PC-3 (cell line): ENCODE results near the gene CDKN3. TPM values are rescaled to one million over a fixed set of nuclear protein-coding genes. Genes with fewer than 3 reads are reported as not detected.

Source experiments
- ATAC-seq: fragments of 200-7000 bp; cut with Tn5 transposase; 2 replicates; pipeline ENCODE4 v1.9.1; 2020; ENCODE audit warnings: mild to moderate bottlenecking, moderate library complexity
- BruUV-seq: library from RNA; stranded (reverse); fragments of 400-500 nt; replicated peaks from 2 replicates; lab custom pipeline; 2021; lab: Mats Ljungman, UMichigan
- CTCF ChIA-PET: fragments of 300-600 bp; sonication (Branson Sonifier 250); formaldehyde crosslinking; loops from one replicate; lab custom pipeline; 2022; ENCODE audit warnings: antibody characterized with exemption; lab: Charles Lee
- POLR2A ChIA-PET: fragments of 300-600 bp; sonication (Branson Sonifier 250); formaldehyde crosslinking; loops from one replicate; lab custom pipeline; 2022; ENCODE audit warnings: antibody characterized with exemption; ENCODE audit not compliant: unreplicated experiment; lab: Charles Lee
- DNase-seq: peaks from one replicate; pipeline ENCODE4 v3.0.0-alpha.2; 2015
- H2AFZ ChIP-seq: fragments of 300-600 bp; sonication (generic); 2 replicates; pipeline ENCODE4 v1.6.0; 2016; ENCODE audit warnings: antibody characterized with exemption, low read length
- H3F3A ChIP-seq: fragments of 300-600 bp; sonication (generic); one replicate; pipeline ENCODE4 v1.6.0; 2017; ENCODE audit warnings: antibody characterized with exemption, low read length, control low read depth, mild to moderate bottlenecking; ENCODE audit not compliant: unreplicated experiment
- H3K27ac ChIP-seq: fragments of 300-600 bp; sonication (generic); 2 replicates; pipeline ENCODE4 v1.5.1; 2016; ENCODE audit warnings: mild to moderate bottlenecking, low read length
- H3K27me3 ChIP-seq: fragments of 300-600 bp; sonication (generic); 2 replicates; pipeline ENCODE4 v1.6.1; 2016; ENCODE audit warnings: low read length, mixed read lengths
- H3K36me3 ChIP-seq: fragments of 300-600 bp; sonication (generic); 2 replicates; pipeline ENCODE4 v1.6.1; 2016; ENCODE audit warnings: low read depth, mixed run types, low read length, mixed read lengths
- H3K4me1 ChIP-seq: fragments of 300-600 bp; sonication (generic); 2 replicates; pipeline ENCODE4 v1.5.1; 2016; ENCODE audit warnings: low read length; ENCODE audit not compliant: insufficient read depth
- H3K4me2 ChIP-seq: fragments of 300-600 bp; sonication (generic); 2 replicates; pipeline ENCODE4 v1.6.0; 2016; ENCODE audit warnings: low read length
- H3K4me3 ChIP-seq: fragments of 300-600 bp; sonication (generic); 2 replicates; pipeline ENCODE4 v1.5.1; 2016; ENCODE audit warnings: mild to moderate bottlenecking, low read length, mixed read lengths
- H3K79me2 ChIP-seq: fragments of 300-600 bp; sonication (generic); 2 replicates; pipeline ENCODE4 v1.6.1; 2017; ENCODE audit warnings: low read length, mixed read lengths
- H3K9ac ChIP-seq: fragments of 300-600 bp; sonication (generic); 2 replicates; pipeline ENCODE4 v1.6.0; 2016; ENCODE audit warnings: mild to moderate bottlenecking, low read length
- H3K9me2 ChIP-seq: fragments of 300-600 bp; sonication (generic); replicated peaks from 2 replicates; pipeline ENCODE4 v1.6.1; 2016; ENCODE audit warnings: mixed run types, low read length, mixed read lengths
- H3K9me3 ChIP-seq: fragments of 300-600 bp; sonication (generic); 2 replicates; pipeline ENCODE4 v1.6.1; 2016; ENCODE audit warnings: low read length, mixed read lengths
- H4K20me1 ChIP-seq: fragments of 300-600 bp; sonication (generic); 2 replicates; pipeline ENCODE4 v1.6.1; 2016; ENCODE audit warnings: low read length, mixed read lengths
- CTCF ChIP-seq: fragments of 300-600 bp; sonication (generic); conservative IDR thresholded peaks from 2 replicates; pipeline ENCODE4 v1.5.1; 2017; ENCODE audit warnings: antibody characterized with exemption, low read depth, mild to moderate bottlenecking, low read length
- EZH2 ChIP-seq: fragments of 300-600 bp; sonication (generic); IDR thresholded peaks from one replicate; pipeline ENCODE4 v1.6.1; 2017; ENCODE audit warnings: antibody characterized with exemption, mild to moderate bottlenecking, low read length; ENCODE audit not compliant: unreplicated experiment
- EZH2phosphoT487 ChIP-seq: fragments of 300-600 bp; sonication (generic); IDR thresholded peaks from 2 replicates; pipeline ENCODE4 v1.6.1; 2018; ENCODE audit warnings: mild to moderate bottlenecking, antibody characterized with exemption, low read length, borderline replicate concordance
- intact Hi-C: fragments of 100-400 bp; cut with micrococcal nuclease; formaldehyde crosslinking; loops from 2 replicates; pipeline ENCODE4 v1.9.0; 2023
- total RNA-seq: library from RNA; depleted of rRNA; stranded (reverse); fragments of >200 nt; gene quantifications from 2 replicates; pipeline ENCODE4 v1.2.3, GENCODE V29; 2014

Gene CDKN3
- total RNA-seq, 1 experiment from 2014 or later, result 434 TPM

GRCh38 chr14:54450535-54450934 is 53.7 kb downstream of the CDKN3 start:
- Histone ChIP-seq H2AFZ (no peak overlapping the region), H3K9me3 (no peaks in the 10 kb centered on the region), H3K27ac (no peak overlapping the region), H3F3A (no peaks in the 10 kb centered on the region), H3K4me2 (no peak overlapping the region), H3K79me2 (no peaks in the 10 kb centered on the region), H4K20me1 (no peaks in the 10 kb centered on the region), H3K9me2 (no peaks in the 10 kb centered on the region), H3K4me3 (no peak overlapping the region), H3K27me3 (no peaks in the 10 kb centered on the region), H3K9ac (no peak overlapping the region), H3K4me1 (peaks cover 19% of the 10 kb centered on the region), H3K36me3 (no peaks in the 10 kb centered on the region)
- BruUV-seq, result no TSS peak
- ATAC-seq (no peak), DNase-seq (no peak)
- POLR2A ChIA-PET, result interaction anchor here (0.5 to 0.6 kb wide), 2 partner anchors 236 to 680 kb away, joined by 3 to 8 read pairs; no protein-coding TSS in a partner anchor
- intact Hi-C loops, result no loop called here
- TF ChIP-seq CTCF (no peak), EZH2phosphoT487 (no peak), EZH2 (no peak)
- CTCF ChIA-PET, result no interaction called here

DNA sequence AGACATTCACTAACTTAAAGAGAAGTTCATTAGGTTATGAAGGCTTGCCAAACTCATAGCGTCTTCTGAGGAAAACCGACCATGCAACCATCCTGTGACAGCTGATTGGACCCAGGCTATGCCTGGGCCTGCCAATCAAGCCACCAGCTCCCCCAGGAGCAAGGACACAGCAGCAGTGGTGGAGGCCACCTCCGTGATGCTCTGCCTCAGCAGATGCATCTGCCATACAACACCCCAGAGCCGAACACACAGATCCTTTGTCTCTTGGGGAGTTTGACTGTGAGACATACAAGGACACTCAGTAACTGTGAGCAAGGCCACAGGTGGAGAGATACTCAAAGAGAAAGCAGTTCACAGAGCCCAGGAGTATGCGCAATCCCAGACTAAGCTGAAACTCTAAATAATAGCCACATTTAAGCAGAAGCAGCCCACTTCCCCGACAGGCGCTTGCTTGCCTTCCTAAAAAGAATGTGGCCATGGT is 54.4 kb downstream of the CDKN3 start:
- Histone ChIP-seq H3K36me3 (no peaks in the 10 kb centered on the region), H2AFZ (no peak overlapping the region), H3K27ac (no peak overlapping the region), H3K9ac (no peak overlapping the region), H3K4me3 (no peak overlapping the region), H3K79me2 (no peaks in the 10 kb centered on the region), H3K27me3 (no peaks in the 10 kb centered on the region), H3K4me2 (no peak overlapping the region), H4K20me1 (no peaks in the 10 kb centered on the region), H3F3A (no peaks in the 10 kb centered on the region), H3K9me3 (no peaks in the 10 kb centered on the region), H3K4me1 (peaks cover 14% of the 10 kb centered on the region), H3K9me2 (no peaks in the 10 kb centered on the region)
- BruUV-seq, result no TSS peak
- ChIA-PET CTCF (no interaction called here), POLR2A (interaction anchor here (0.6 kb wide), 2 partner anchors 15 to 679 kb away, joined by 3 to 6 read pairs; no protein-coding TSS in a partner anchor)
- no peak for DNase-seq
- intact Hi-C loops, result no loop called here
- TF ChIP-seq EZH2phosphoT487 (no peak), CTCF (no peak)
- no peak for ATAC-seq

- no peaks in the 10 kb centered on the region for H4K20me1 ChIP-seq
- POLR2A ChIA-PET, result interaction anchor here (0.6 kb wide), 1 partner anchor 16 kb away, joined by 6 read pairs; no protein-coding TSS in a partner anchor
- no peak overlapping the region for H3K9ac ChIP-seq
- no peaks in the 10 kb centered on the region for H3K27me3 ChIP-seq
- intact Hi-C loops, result no loop called here
- no peaks in the 10 kb centered on the region for H3K9me3 ChIP-seq
- no peak for DNase-seq
- H3K4me3 ChIP-seq, result no peak overlapping the region
- H3K27ac ChIP-seq, result no peak overlapping the region
- CTCF ChIA-PET, result no interaction called here
- peaks cover 6% of the 10 kb centered on the region for H3K4me1 ChIP-seq
- TF ChIP-seq CTCF (no peak), EZH2phosphoT487 (no peak), EZH2 (no peak)
- no peak for ATAC-seq
- BruUV-seq, result no TSS peak
- no peaks in the 10 kb centered on the region for H3F3A ChIP-seq
- H3K36me3 ChIP-seq, result no peaks in the 10 kb centered on the region
- no peaks in the 10 kb centered on the region for H3K9me2 ChIP-seq
- no peak overlapping the region for H2AFZ ChIP-seq
- no peak overlapping the region for H3K4me2 ChIP-seq
- no peaks in the 10 kb centered on the region for H3K79me2 ChIP-seq
Measured at GRCh38 chr14:54451961-54452360, 55.2 kb downstream of the CDKN3 start.
